HG02840 (cell line): Measurements from ENCODE around the gene SFSWAP.
"Not testable (repeated sequence)": the region's sequence is repeated elsewhere in the genome, so short reads cannot be mapped to it uniquely, and the experiment has no call there.

ENCODE experiments used
- ATAC-seq: cut with Tn5 transposase; IDR thresholded peaks from one replicate; pipeline ENCODE4 v1.9.1; 2021; ENCODE audit warnings: mild to moderate bottlenecking, moderate library complexity, moderate number of reproducible peaks; ENCODE audit not compliant: unreplicated experiment, low FRiP score

SFSWAP gene

DNA sequence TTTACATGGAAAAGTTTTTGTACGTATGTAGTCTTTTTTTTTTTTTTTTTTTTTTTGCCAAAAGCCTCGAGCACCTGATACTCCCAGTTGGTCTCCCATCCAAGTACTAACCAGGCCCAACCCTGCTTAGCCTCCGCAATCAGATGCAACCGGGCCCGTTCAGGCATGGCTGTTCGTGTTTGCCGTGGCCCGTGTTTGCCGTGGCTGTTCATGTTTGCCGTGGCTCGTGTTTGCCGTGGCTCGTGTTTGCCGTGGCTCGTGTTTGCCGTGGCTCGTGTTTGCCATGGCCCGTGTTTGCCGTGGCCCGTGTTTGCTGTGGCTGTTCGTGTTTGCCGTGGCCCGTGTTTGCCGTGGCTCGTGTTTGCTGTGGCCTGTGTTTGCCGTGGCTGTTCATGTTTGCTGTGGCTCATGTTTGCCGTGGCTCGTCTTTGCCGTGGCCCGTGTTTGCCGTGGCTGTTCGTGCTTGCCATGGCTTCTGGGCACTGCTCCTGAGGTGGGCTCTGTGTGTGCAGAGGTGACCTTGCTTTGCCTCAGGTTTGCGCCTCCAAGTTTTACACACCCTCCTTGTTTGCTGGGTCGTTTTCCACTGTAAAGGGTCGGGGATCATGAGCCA lies 90.5 kb downstream of the SFSWAP start:
- no peak for ATAC-seq

DNA sequence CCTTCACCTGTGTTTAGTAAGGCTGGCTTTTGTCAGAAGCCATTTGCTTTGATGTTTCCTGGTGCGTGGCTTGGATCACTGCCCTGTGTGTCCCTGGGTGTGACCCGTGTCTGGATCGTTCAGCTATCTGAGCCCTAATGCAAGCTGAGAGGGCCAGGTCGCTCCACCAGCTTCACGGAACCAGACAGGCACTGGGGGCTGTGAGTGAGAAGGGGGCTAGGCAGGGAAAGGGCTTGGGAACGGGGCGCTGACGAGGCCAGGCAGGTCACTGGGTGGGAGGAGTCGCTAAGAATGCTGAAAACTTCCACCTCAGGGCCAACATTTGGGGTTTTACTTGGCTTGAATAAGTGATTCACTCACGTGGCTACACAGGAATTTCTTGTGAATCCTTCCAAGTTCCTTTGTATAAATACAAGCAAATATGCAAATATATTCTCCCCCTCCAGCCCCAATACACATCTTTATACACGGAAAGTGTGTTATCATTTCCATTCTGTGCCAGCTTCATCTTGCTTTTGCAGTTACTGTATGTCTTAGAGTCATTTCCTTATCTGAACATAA lies 93.2 kb downstream of the SFSWAP start:
- no peak for ATAC-seq

DNA sequence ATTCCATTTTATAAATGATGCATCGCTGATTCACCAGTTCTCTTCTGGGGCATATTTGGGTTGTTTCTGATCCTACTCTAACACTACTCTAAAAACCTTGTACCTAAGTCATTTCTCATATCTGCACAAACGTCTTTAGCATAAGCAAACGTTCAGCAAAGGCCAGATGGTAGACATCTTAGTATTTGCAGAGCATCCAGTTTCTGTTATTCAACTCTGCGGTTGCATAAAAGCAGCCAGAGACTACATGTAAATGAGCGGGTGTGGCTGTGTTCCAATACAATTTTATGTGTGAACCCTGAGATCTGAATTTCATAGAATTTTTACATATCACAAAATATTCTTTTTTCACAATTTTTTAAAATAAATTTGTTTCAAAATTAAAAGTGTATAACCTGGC lies 94.5 kb downstream of the SFSWAP start:
- ATAC-seq: no peak

DNA sequence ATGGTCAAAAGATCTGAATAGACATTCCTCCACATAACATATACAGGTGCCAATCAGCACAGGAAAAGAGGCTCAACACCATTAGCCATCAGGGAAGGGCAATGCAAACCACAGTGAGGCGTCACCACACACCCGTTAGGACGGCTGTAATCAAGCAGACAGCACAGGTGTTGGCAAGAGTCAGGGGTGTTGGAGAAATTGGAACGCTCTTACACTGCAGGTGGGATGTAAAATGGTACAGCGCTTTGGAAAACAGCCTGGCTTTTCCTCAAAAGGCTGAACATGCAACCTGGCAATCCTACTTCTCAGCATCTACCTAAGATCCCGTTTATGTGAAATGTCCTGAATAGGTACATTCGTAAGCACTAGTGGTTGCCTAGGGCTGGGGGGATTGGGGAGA lies 95.8 kb downstream of the SFSWAP start:
- no peak for ATAC-seq

DNA sequence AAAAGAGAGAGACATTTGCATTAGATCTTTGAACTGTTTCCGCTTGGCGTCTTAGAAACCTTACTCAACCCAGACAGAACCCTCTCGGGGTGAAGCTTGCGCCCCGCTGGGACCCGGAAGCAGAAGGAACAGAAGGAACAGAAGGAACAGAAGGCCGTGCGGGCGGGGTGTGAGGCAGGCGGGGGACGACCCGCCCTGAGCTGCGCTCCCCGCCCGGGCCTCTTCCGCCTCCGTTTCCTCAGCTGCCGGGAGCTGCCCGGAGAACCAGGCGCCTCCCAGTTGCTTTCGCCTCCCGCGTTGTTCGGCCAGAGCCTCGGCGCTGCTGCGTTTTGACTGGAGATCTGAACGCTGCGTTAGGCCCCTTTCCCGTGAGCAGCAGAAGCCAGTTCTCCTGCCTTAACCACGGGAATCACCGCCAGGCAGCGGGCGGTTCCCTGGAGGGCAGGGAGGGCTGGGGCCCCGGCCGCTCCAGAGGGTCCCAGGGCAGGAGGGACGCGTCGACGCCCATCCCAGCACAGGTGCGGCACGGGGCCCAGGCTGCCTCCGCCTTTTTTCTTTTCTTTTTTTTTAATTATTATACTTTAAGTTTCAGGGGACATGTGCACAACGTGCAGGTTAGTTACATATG lies 98.0 kb downstream of the SFSWAP start:
- ATAC-seq: peak; percentile 68

DNA sequence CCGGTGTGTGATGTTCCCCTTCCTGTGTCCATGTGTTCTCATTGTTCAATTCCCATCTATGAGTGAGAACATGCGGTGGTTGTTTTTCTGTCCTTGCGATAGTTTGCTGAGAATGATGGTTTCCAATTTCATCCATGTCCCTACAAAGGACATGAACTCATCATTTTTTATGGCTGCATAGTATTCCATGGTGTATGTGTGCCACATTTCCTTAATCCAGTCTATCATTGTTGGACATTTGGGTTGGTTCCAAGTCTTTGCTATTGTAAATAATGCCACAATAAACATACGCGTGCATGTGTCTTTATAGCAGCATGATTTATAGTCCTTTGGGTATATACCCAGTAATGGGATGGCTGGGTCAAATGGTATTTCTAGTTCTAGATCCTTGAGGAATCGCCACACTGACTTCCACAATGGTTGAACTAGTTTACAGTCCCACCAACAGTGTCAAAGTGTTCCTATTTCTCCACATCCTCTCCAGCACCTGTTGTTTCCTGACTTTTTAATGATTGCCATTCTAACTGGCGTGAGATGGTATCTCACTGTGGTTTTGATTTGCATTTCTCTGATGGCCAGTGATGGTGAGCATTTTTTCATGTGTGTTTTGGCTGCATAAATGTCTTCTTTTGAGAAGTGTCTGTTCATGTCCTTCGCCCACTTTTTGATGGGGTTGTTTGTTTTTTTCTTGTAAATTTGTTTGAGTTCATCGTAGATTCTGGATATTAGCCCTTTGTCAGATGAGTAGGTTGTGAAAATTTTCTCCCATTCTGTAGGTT lies 98.8 kb downstream of the SFSWAP start:
- not testable (repeated sequence) for ATAC-seq

DNA sequence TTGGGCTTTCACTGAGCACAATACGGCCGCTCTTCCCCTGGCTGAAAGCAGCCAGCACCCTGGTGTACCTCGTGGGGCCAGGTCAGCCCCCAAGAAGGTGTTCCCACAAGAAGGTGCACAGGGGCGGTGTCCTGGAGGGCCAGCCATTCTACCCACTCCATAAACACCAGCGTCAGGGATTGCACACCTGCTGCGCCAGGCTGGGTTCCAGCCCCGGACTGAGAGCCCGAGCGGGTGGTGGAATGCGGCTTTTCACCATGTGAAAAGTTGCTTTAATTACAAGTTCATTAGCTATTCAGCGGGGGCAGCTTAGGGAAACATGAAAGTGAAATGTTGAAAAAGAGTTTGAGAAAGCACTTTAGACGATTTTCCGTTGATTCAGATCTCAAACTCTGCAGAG lies 99.8 kb downstream of the SFSWAP start:
- no peak for ATAC-seq

DNA sequence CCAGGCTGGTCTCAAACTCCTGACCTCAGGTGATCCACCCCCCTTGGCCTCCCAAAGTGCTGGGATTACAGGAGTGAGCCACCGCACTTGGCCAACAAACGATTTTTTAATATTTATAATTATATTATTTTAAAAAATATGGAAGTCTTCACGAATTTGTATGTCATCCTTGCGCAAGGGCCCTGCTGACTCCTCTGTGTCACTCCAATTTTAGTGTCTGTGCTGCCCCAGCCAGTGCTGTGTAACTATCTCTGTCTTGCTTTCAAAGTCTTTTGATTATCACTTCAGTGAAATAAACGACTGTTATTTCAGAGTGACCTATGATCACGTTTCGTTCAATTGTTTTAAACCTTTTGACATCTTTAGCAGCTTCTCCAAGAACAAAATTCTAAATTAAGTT lies 104.2 kb downstream of the SFSWAP start:
- no peak for ATAC-seq

DNA sequence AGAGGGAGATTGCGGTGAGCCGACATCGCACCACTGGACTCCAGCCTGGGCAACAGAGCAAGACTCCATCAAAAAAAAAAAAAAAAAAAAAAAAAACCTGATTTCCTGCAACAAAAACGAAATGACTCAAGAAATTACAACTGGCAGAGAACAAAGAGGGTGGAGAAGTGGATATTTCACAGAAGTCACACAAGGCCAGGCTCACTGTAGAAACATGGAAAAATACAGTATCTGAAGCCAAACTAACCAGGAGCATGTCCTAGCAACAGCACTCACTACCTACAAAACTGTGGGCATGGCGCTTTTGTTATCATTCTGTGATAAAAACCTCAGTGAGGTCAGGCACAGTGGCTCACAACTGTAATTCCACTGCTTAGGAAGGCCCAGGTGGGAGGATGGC lies 105.6 kb downstream of the SFSWAP start:
- ATAC-seq: no peak

DNA sequence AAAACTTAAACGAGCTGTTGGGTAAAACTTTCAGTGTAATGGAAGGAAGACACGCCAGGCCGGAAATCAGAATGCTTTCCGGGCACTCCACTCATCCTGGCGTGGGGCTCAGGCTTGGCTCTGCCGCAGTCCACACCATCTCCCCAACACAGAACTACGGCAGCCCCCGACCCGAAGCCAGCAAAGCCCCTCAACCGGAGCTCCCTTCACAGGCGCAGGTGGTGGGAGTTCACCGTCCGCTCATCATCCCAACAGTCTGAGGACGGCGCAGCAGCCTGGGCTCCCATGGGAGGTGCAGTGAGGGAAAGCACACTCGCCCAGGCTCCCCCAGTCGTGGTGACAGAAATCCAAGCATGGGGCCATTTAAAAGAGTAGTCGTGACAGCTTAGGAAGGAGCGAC lies 106.4 kb downstream of the SFSWAP start:
- ATAC-seq: no peak

DNA sequence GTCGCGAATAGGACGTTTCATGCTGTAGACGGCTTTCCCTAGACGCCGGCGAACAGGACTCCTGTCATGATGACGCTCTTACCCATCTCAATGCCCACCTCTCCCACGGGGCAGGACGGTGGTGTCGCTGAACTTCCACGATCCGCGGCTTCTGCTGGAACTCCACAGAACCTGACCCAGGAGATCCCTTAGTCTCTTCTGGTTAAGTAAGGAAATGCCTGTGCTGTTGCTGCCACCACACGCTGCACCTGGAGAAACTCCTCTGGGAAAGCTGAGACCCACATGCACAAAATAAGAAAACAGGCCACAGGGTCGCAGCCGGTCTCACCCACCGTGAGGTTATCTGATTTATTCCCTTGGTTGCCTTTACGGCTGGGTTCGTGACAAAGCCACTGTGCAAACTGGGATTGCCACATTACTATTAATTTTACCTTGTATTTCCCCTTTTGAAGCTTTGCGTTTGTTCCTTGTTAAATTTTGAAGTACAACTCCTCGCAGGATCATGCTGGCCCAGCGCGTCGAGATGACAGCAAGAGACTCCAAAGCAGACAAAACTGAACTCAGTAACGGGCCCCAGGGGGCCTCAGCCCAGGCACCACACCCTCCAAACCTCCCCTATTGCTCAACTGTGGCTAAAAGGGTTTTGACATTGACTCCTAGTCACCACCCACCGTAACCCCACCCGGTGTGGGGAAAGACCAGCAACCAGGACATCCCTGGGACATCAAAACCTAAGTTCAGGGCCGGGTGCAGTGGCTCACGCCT lies 108.1 kb downstream of the SFSWAP start:
- ATAC-seq: no peak

DNA sequence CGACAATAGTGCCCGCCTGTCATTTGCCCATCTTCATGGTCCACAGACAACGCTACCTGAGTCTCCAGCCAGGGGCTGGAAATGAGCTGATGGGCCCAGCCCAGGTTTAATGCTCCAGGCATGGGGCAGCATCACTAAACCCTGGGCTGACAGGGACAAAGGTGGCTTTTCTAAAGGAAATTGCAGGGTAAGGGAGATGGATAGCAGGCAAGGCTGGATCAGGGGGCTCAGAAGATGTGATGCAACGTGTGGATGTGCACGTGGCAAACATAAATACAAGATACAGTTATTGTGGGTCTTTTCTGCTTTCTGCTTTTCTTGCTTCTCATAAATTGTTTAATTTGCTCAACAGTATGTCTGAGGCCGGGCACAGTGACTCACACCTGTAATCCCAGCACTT lies 113.6 kb downstream of the SFSWAP start:
- ATAC-seq: no peak

DNA sequence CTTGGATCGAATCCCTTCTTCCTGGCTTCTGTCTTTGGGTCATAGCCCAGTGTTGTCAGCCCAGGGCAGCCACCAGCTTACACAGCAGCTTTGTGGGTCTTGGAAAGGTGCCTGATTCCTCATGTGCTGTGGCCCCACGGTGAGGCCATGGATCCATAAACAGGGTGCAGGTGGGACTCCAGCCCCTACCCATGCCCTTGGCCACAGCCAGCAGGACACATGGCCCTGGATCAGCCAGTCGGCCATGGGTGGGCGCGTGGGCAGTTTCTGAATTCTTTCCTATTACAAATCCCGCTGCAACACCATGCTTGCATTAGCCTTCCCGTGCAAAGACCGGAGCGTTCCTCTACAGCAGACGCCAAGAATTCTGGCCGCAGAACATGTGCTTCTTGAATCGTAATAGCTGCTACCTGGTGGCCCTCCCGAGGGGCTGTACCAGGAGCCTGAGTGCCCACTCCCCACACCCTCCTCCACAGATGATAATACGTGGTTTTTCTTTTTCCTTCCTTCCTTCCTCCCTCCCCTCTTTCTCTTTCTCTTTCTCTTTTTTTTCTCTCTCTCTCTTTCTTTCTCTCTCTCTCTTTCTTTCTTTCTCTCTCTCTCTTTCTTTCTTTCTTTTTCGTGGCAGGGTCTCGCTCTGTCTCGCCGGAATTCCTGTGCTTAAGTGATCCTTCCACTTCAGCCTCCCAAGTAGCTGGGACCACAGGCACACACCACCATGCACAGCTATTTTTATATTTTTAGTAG lies 114.4 kb downstream of the SFSWAP start:
- ATAC-seq: no peak

DNA sequence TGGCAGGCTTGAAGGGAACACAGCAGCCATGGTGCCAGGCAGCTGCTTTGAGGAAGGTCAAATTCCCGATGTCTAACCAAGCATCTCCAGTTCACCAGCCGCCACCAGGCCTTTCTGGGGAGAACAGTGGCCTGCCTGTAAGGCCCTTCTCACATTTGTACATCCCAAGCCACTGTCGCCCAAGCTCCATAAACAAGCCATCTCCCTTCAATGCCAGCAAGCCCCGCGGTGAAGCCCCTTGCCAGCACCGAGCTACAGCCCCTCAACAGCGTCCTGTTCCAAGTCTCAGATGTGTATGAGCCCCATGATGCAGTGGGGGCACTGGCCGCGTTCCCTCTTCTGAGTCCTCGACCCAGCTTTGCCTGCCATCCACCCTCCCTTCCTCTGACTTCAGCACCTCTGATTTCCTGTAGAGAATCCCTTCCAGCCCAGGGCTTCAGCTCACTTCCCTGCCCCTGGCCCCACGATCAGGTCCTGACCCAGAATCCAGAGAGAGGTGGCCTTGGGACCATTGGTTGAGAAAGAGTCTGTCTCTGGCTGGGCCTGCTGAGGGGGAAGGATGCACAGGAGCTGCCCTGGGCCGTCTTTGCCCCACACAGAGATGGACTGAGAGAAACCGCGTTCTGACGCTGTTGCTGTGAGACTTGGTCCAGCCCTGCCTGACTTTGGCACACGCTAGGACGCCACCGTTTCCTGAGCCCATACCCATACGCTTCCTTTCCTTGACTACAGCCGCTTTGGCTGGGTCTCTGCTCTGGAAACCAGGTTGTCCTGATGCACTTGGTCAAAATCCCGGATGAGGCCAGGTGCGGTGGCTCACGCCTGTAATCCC lies 115.4 kb downstream of the SFSWAP start:
- no peak for ATAC-seq

DNA sequence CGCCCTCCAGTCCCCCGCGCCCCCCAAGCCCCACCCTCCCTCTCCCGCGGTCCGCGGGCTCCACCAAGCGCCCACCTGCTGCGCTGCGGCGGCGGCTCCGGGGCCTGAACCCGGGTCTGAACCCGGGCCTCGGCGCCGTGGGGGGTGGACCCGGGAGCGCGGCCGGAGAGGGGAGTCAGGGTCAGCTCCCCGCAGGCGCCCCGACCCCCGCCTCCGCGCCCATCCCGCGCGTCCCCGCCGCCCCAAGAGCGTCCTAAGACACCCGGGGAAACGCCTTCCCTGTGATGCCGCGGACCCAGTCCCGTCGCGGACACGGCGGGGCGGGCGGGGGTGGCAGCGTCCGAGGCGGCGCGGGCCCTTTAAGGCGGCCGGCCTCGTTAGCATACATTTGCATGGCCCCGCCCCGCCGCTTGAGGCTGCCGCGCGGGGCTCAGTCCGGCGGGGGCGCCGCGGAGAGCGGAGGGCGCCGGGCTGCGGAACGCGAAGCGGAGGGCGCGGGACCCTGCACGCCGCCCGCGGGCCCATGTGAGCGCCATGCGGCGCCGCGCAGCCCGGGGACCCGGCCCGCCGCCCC lies 117.2 kb downstream of the SFSWAP start, which contains the start of gene MMP17:
Gene MMP17, plus strand, starts transcription at position 433 of the 574 bp plus-strand sequence. Its CDS starts 102 bp downstream, at position 535.
- peak; percentile 57 for ATAC-seq

DNA sequence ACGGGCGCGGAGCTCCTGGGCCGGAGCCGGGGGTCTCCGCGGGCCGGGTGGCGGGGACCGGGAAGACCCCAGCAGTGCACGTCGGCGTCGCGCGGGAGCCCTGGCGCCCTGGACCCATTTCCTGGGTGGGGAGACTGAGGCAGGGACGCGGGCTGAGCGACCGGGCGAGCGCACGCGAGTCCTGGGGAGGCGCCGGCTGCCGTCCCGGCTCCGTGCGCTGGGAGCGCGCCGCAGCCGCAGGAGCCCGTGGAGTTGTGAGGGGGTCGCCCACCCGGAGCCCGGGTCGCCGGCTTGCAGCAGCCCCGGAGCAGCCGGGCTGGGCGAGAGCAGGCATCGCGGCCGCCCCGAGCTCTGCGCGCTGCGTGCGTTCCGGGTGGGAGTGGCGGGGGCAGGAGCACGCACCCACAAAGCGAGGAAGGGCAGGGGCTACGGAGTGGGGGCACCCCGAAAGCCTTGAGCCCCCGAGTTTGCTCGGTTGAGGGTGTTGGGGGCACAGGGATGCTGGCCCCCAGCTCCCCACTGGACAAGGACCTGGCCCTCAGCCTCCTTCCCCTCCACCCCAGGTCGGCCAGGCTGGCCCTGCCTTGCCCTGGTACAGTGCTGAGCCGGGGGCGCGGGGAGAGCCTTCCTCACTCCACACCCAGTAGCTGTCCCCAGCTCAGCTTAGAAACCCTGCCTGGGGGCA lies 117.9 kb downstream of the SFSWAP start:
- ATAC-seq: no peak

DNA sequence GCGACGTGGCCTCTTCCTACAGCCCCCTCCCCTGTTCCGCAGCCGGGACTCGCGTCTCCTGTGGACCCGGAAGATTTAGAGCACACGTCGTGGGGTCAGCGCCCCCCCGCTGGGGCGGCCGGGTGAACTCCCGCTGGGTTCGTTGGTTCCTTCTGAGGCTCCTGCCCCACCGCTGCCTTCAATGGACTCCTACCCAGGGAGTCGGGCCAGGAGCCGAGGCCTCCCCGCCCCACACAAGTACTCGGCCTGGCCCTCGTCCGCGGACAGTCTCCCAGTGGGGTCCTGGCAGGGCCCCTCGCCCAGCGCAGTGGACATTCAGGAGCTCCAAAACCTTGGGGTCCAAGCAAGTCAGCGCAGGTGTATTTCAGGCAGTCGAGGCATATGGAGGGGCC lies 118.5 kb downstream of the SFSWAP start:
- ATAC-seq: no peak

DNA sequence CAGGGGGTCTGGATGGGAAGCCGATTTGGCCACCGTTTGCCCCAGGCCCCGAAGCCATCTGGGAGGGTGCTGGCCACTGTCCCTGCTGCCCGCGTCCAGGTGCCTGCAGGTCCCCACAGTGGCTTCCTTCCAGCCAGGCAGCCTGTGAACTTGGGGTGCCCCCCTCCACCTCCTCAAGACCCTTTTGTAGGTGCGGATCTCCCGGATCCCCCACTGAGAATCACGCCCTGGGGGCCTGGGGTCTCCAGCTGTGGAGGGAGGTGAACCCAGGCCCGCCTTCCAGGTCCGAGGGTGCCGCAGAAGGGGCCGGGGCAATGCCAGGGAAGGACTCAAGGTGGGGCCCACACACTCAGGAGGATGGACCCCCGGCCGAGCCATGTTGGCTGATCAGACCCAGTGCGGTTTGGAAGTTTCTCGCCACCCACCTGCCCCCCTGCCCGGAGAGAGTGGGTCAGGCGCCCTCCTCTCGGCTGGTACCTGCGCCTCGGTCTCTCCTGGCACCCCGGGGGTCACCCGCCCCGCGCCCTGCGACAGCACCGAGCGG lies 119.0 kb downstream of the SFSWAP start:
- no peak for ATAC-seq
